Esophagus squamous epithelium (tissue), 5 donors: ENCODE data around the gene RSF1. TPM values are rescaled to one million over a fixed set of nuclear protein-coding genes. Genes with fewer than 3 reads are reported as not detected.

Source experiments
- DNase-seq: peaks from one replicate; lab custom pipeline; 2025; lab: John Stamatoyannopoulos, UW
- H3K27ac ChIP-seq, 4 donors: fragments of 200-600 bp; sonication (generic); one replicate each; pipeline ENCODE4 v1.5.1; 2016 to 2019; ENCODE audit warnings: mild to moderate bottlenecking in 1 of 4
- H3K27me3 ChIP-seq, 4 donors: fragments of 200-600 bp; sonication (generic); 1 replicate in 3 of 4; 2 replicates in 1 of 4; pipeline versions ENCODE4 v1.5.1 to v1.6.0; 2017 to 2021; ENCODE audit warnings: antibody characterized with exemption in 1 of 4
- H3K36me3 ChIP-seq, 3 donors: fragments of 200-600 bp; sonication (generic); one replicate each; pipeline ENCODE4 v1.5.1; 2016 to 2019
- H3K4me1 ChIP-seq, 3 donors: fragments of 200-600 bp; sonication (generic); one replicate each; pipeline ENCODE4 v1.5.1; 2017 to 2019
- H3K4me3 ChIP-seq, 4 donors: fragments of 200-600 bp; sonication (generic); 1 replicate in 3 of 4; 2 replicates in 1 of 4; pipeline ENCODE4 v1.5.1; 2016 to 2019; ENCODE audit warnings: mild to moderate bottlenecking in 2 of 4, moderate library complexity in 1 of 4
- H3K9me3 ChIP-seq, 3 donors: fragments of 200-600 bp; sonication (generic); one replicate each; pipeline ENCODE4 v1.5.1; 2016 to 2019
- POLR2A ChIP-seq, 4 donors: fragments of 450-650 bp; IDR thresholded peaks; one replicate each; pipeline ENCODE4 v1.6.1; 2017; ENCODE audit warnings: antibody characterized with exemption in 4 of 4, mild to moderate bottlenecking in 4 of 4, moderate library complexity in 3 of 4
- WGBS, 2 donors: methylation state at CpG; one replicate each; pipeline ENCODE4 v1.1.5; 2018; 5-methylcytosine and 5-hydroxymethylcytosine counted together
- intact Hi-C: fragments of 100-400 bp; cut with DNase I; formaldehyde crosslinking; loops from one replicate; pipeline ENCODE4 v1.15.0; 2022
- total RNA-seq, 4 donors: library from RNA; depleted of rRNA; stranded (reverse); fragments of >200 nt; gene quantifications; one replicate each; pipeline ENCODE4 v1.1.0, GENCODE V29; 2016
- TF ChIP-seq, protein P1 (sequence below), 6 experiments: fragments of 450-650 bp in 4 of 6; fragments of 200-600 bp in 2 of 6; sonication (generic) in 2 of 6; IDR thresholded peaks; one replicate each; pipeline ENCODE4 v1.5.1; 2016 to 2019; ENCODE audit warnings: antibody characterized with exemption in 6 of 6, mild to moderate bottlenecking in 4 of 6, moderate library complexity in 4 of 6
- donor health status: DM: yes; HTN: yes; CAD: no.

The RSF1 gene
- total RNA-seq, 4 donors from 2014 or later, result 14.7 to 37.8 (median 29.1) TPM

DNA sequence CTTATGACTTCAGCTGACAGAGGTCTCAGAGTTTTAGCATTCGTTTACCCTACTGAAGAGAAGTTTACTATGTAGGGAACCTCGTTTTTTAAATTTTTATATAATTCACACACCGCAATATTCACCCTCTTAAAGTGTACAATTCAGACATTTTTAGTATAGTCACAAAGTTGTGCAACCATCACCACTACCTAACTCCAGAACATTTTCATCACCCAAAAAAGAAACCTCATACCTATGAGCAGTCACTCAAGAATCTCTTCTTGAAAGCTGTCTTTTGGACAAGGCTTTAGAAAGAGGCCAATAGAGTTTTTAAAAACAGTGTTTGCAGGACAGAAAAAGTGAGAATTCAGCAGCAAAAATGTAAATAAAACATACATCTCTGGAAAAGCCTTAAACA lies 143.4 kb downstream of the RSF1 start:
- 90 to 98% methylated on average over 3 of the region's 3 CpGs for WGBS, 2 donors
- no peak for TF ChIP-seq POLR2A (IDR thresholded peaks at IDR 0.05)
- TF ChIP-seq, protein P1, sequence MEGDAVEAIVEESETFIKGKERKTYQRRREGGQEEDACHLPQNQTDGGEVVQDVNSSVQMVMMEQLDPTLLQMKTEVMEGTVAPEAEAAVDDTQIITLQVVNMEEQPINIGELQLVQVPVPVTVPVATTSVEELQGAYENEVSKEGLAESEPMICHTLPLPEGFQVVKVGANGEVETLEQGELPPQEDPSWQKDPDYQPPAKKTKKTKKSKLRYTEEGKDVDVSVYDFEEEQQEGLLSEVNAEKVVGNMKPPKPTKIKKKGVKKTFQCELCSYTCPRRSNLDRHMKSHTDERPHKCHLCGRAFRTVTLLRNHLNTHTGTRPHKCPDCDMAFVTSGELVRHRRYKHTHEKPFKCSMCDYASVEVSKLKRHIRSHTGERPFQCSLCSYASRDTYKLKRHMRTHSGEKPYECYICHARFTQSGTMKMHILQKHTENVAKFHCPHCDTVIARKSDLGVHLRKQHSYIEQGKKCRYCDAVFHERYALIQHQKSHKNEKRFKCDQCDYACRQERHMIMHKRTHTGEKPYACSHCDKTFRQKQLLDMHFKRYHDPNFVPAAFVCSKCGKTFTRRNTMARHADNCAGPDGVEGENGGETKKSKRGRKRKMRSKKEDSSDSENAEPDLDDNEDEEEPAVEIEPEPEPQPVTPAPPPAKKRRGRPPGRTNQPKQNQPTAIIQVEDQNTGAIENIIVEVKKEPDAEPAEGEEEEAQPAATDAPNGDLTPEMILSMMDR (IDR thresholded peaks at IDR 0.05), result no peak
- DNase-seq, result no peak
- no peaks in the 10 kb centered on the region for H3K4me1 ChIP-seq
- H3K9me3 ChIP-seq, result no peaks in the 10 kb centered on the region
- H3K27ac ChIP-seq, result no peak overlapping the region
- H3K27me3 ChIP-seq, result no peaks in the 10 kb centered on the region
- intact Hi-C loops, result no loop called here
- H3K4me3 ChIP-seq, result no peak overlapping the region
- H3K36me3 ChIP-seq, result peaks cover 0 to 98% (median 20%) of the 10 kb centered on the region in 3 donors

DNA sequence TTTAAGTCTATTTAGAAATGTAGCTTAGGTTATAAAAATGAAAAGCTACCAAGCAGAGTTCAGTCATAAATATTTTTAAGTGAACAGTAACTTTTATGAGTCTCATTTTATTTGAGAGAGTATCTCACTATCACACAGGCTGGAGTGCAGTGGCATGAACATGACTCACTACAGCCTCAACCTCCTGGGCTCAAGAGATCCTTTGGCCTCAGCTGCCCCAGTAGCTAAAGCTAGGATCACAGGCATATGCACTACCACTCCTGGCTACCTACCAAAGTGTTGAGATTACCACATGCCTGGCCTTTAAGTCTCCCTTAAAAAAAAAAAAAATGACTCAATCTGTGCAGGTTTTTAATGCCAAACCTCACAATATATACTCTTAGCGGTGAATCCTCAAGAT lies 148.3 kb downstream of the RSF1 start:
- intact Hi-C loops, result no loop called here

DNA sequence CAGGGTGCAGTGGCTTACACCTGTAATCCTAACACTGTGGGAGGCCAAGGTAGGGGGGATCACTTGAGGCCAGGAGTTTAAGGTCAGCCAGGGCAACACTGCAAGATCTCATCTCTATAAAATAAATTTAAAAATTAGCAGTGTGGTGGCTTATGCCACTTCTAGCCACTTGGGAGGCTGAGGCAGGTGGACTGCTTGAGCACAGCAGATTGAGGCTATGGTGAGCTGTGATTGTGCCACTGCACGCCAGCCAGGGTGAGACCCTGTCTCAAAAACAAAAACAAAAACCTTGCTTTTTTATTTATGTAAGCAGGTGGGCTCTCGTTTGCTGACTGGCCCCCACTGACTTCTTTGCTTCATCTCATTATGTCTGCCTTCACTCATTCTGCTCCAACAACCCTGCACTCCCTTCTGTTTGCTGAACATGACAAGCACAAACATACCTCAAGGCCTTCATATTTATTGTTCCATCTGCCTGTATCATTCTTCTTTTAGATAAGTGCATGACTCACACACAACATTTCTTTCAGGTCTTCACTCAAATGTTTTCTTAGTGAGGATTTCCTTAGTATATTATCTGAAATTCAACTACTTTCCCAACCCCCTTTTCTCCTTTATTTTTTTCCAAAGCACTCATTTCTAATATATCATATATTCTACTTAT lies 150.5 kb downstream of the RSF1 start:
- intact Hi-C loops, result no loop called here
- Histone ChIP-seq H3K4me3 (no peak overlapping the region), H3K27ac (no peak overlapping the region), H3K36me3 (peaks cover 0 to 98% (median 12%) of the 10 kb centered on the region in 3 donors), H3K27me3 (no peaks in the 10 kb centered on the region), H3K9me3 (no peaks in the 10 kb centered on the region), H3K4me1 (no peaks in the 10 kb centered on the region)
- WGBS, 2 donors, result 89 to 93% methylated on average over 2 of the region's 2 CpGs
- TF ChIP-seq POLR2A (IDR thresholded peaks at IDR 0.05), result no peak
- TF ChIP-seq, protein P1 (IDR thresholded peaks at IDR 0.05), result no peak
- no peak for DNase-seq

More for the DNA sequence above, 148.3 kb downstream of the RSF1 start:
- Histone ChIP-seq H3K36me3 (peaks cover 0 to 98% (median 20%) of the 10 kb centered on the region in 3 donors), H3K27ac (no peak overlapping the region), H3K4me1 (no peaks in the 10 kb centered on the region), H3K4me3 (no peak overlapping the region), H3K27me3 (no peaks in the 10 kb centered on the region), H3K9me3 (no peaks in the 10 kb centered on the region)
- TF ChIP-seq POLR2A (IDR thresholded peaks at IDR 0.05), result no peak
- TF ChIP-seq, protein P1 (IDR thresholded peaks at IDR 0.05), result no peak
- whole genome bisulfite sequencing, 2 donors, result 85 to 95% methylated on average over 1 of the region's 1 CpG
- DNase-seq, result no peak

DNA sequence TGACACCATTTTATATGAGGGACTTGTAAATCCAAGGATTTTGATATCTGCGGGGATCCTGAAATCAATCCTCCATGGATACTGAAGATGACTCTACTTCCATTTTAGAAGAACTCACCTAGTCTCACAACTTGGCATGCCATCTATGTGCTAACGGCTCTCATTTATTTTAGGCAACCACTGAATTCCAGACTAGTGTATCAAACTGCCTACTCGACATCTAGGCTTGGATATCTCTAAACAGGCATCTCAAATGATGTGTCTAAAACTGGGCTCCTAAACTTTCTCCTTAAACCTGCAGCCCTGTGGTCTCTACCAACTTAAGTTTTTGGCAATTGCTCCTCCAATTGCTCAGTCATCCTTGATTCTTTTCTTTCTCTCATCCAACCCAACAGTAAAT lies 151.8 kb downstream of the RSF1 start:
- H3K9me3 ChIP-seq, result no peaks in the 10 kb centered on the region
- intact Hi-C loops, result no loop called here

More for the DNA sequence above, 151.8 kb downstream of the RSF1 start:
- Histone ChIP-seq H3K27ac (no peak overlapping the region), H3K27me3 (no peaks in the 10 kb centered on the region), H3K36me3 (peaks cover 0 to 94% (median 8%) of the 10 kb centered on the region in 3 donors), H3K4me1 (no peaks in the 10 kb centered on the region), H3K4me3 (no peak overlapping the region)
- 82 to 96% methylated on average over 3 of the region's 3 CpGs for WGBS, 2 donors
- TF ChIP-seq, protein P1 (IDR thresholded peaks at IDR 0.05), result no peak
- no peak for TF ChIP-seq POLR2A (IDR thresholded peaks at IDR 0.05)
- no peak for DNase-seq
